GM12878 (cell line): ENCODE measurements around the gene SCYL3. TPM values are rescaled to one million over a fixed set of nuclear protein-coding genes. Genes with fewer than 3 reads are reported as not detected.
A peak's percentile ranks its signal among the peaks of the same experiment; 100 is the strongest.

Source experiments
- ATAC-seq: fragments of 200-7000 bp; cut with Tn5 transposase; 3 replicates; pipeline ENCODE4 v1.9.1; 2020; ENCODE audit warnings: mild to moderate bottlenecking, moderate library complexity
- BruUV-seq: library from RNA; stranded (reverse); fragments of 400-500 nt; replicated peaks from 2 replicates; lab custom pipeline; 2021; lab: Mats Ljungman, UMichigan
- CTCF ChIA-PET: fragments of 300-600 bp; sonication (Branson Sonifier 250); formaldehyde crosslinking; extraction: SDS; loops from one replicate; lab custom pipeline; 2021; ENCODE audit warnings: inconsistent platforms; lab: Yijun Ruan, JAX
- POLR2A ChIA-PET: fragments of 350-600 bp; formaldehyde crosslinking; extraction: SDS; loops from one replicate; lab custom pipeline; 2021; ENCODE audit warnings: inconsistent platforms; lab: Charles Lee
- RAD21 ChIA-PET: fragments of 300-600 bp; sonication (Branson Sonifier 250); formaldehyde crosslinking; loops from one replicate; lab custom pipeline; 2023; ENCODE audit warnings: antibody characterized with exemption; ENCODE audit not compliant: unreplicated experiment; lab: Charles Lee
- SMC1A ChIA-PET: fragments of 300-600 bp; sonication (Branson Sonifier 250); formaldehyde crosslinking; loops from one replicate; lab custom pipeline; 2023; ENCODE audit not compliant: unreplicated experiment, uncharacterized antibody; lab: Charles Lee
- DNase-seq: peaks from one replicate; pipeline ENCODE4 v3.0.0-alpha.2; 2011; ENCODE audit warnings: low read depth, low spot score
- FAIRE-seq: peaks from 3 replicates; lab custom pipeline; 2011; peaks lifted over from hg19 to GRCh38; lab: Jason Lieb, UNC
- H2AFZ ChIP-seq: 2 replicates; pipeline ENCODE4 v1.6.0; 2011; ENCODE audit warnings: low read depth, low read length, control low read depth; ENCODE audit not compliant: control insufficient read depth
- H3K27ac ChIP-seq: 2 replicates; pipeline ENCODE4 v1.5.1; 2011; ENCODE audit warnings: control low read depth; ENCODE audit not compliant: control insufficient read depth, insufficient read depth
- H3K27me3 ChIP-seq, 2 experiments: replicated peaks in 1 of 2; 2 replicates each; pipeline versions ENCODE4 v1.6.0 to v1.6.1; 2011; ENCODE audit warnings: low read length in 1 of 2; ENCODE audit not compliant: control insufficient read depth in 2 of 2, insufficient read depth in 2 of 2
- H3K36me3 ChIP-seq, 2 experiments: 2 replicates each; pipeline ENCODE4 v1.5.1; 2011; ENCODE audit warnings: low read length in 1 of 2; ENCODE audit not compliant: control insufficient read depth in 2 of 2, insufficient read depth in 2 of 2
- H3K4me1 ChIP-seq: 2 replicates; pipeline ENCODE4 v1.6.1; 2011; ENCODE audit warnings: mild to moderate bottlenecking, low read length, moderate library complexity, mixed read lengths; ENCODE audit not compliant: control insufficient read depth, insufficient read depth
- H3K4me2 ChIP-seq: 2 replicates; pipeline ENCODE4 v1.6.0; 2011; ENCODE audit warnings: control low read depth; ENCODE audit not compliant: control insufficient read depth, insufficient read depth
- H3K4me3 ChIP-seq: fragments of 200-600 bp; sonication (generic); 2 replicates; pipeline ENCODE4 v1.5.1; 2016
- H3K79me2 ChIP-seq: 2 replicates; pipeline ENCODE4 v1.6.0; 2011; ENCODE audit warnings: low read length; ENCODE audit not compliant: control insufficient read depth, insufficient read depth
- H3K9ac ChIP-seq: 2 replicates; pipeline ENCODE4 v1.8.0; 2011; ENCODE audit warnings: low read length, control low read depth, mixed read lengths; ENCODE audit not compliant: control insufficient read depth, insufficient read depth
- H3K9me3 ChIP-seq: replicated peaks from 3 replicates; pipeline ENCODE4 v1.5.1; 2011; ENCODE audit warnings: mild to moderate bottlenecking, low read length; ENCODE audit not compliant: control insufficient read depth, insufficient read depth
- H4K20me1 ChIP-seq: 2 replicates; pipeline ENCODE4 v1.6.0; 2011; ENCODE audit not compliant: control insufficient read depth, insufficient read depth
- GATAD2B ChIP-seq: fragments of 450-650 bp; conservative IDR thresholded peaks from 2 replicates; pipeline ENCODE4 v1.6.1; 2017; ENCODE audit warnings: low read depth, mild to moderate bottlenecking, moderate library complexity
- SKIL ChIP-seq: fragments of 450-650 bp; IDR thresholded peaks from 2 replicates; pipeline ENCODE4 v1.6.1; 2017; ENCODE audit warnings: mild to moderate bottlenecking, low read depth, inconsistent platforms; ENCODE audit not compliant: poor library complexity, severe bottlenecking
- TBL1XR1 ChIP-seq: IDR thresholded peaks from 2 replicates; pipeline ENCODE4 v1.6.1; 2012; ENCODE audit warnings: low read depth, low read length, improper control_type of control experiment
- YBX1 ChIP-seq: fragments of 450-650 bp; IDR thresholded peaks from 2 replicates; pipeline ENCODE4 v1.6.1; 2016; ENCODE audit warnings: antibody characterized with exemption
- ZBTB11 ChIP-seq: fragments of 450-650 bp; formaldehyde crosslinking; IDR thresholded peaks from 2 replicates; pipeline ENCODE4 v1.5.0; 2022; ENCODE audit warnings: mild to moderate bottlenecking, missing genetic modification characterization
- WGBS: methylation state at CpG from one replicate; pipeline ENCODE4 v1.1.6; 2016; ENCODE audit warnings: low lambda C conversion rate; ENCODE audit not compliant: insufficient replicate concordance, insufficient coverage; ENCODE audit errors: missing lambda C conversion rate; 5-methylcytosine and 5-hydroxymethylcytosine counted together
- in situ Hi-C: fragments of 300-500 bp; cut with MboI; formaldehyde crosslinking; loops from 9 replicates; pipeline ENCODE4 v1.14.3; 2018; ENCODE audit warnings: mixed read lengths
- intact Hi-C: fragments of 100-400 bp; cut with micrococcal nuclease; formaldehyde crosslinking; loops from one replicate; pipeline ENCODE4 v1.14.2; 2022; ENCODE audit not compliant: unreplicated experiment
- polyA plus RNA-seq, 11 experiments: library from polyadenylated mRNA; depleted of rRNA in 4 of 11; unstranded in 6 of 11; stranded (reverse) in 5 of 11; fragments of >200 nt; fragmentation: Nextera tagmentation in 4 of 11; fragmentation: Illumina TruSeq in 1 of 11; extraction: Ambion mirVana in 4 of 11; extraction: Trizol in 1 of 11; gene quantifications; 1 replicate in 1 of 11; 2 replicates in 10 of 11; pipeline versions ENCODE4 v1.2.1 to v1.2.3, GENCODE V29; 2011 to 2016; ENCODE audit warnings: inconsistent platforms in 2 of 11, missing spikeins in 2 of 11, low read depth in 1 of 11
- total RNA-seq, 4 experiments: library from RNA; depleted of rRNA in 3 of 4; stranded (reverse); fragments of >200 nt in 3 of 4; fragmentation: Illumina TruSeq in 1 of 4; extraction: Trizol in 1 of 4; gene quantifications; 2 replicates each; pipeline versions ENCODE4 v1.2.1 to v1.2.3, GENCODE V29; 2013 to 2021
- TF ChIP-seq, protein P1 (sequence below): fragments of 450-650 bp; IDR thresholded peaks from 2 replicates; pipeline ENCODE4 v1.6.1; 2016; ENCODE audit warnings: mild to moderate bottlenecking, moderate library complexity, borderline replicate concordance

Gene SCYL3
- total and polyA plus RNA-seq, 10 of the 15 experiments (the other 5 are each of a cell fraction or from before 2014, with no cell fraction given): 4.3 to 14.3 (median 10.3) TPM

DNA sequence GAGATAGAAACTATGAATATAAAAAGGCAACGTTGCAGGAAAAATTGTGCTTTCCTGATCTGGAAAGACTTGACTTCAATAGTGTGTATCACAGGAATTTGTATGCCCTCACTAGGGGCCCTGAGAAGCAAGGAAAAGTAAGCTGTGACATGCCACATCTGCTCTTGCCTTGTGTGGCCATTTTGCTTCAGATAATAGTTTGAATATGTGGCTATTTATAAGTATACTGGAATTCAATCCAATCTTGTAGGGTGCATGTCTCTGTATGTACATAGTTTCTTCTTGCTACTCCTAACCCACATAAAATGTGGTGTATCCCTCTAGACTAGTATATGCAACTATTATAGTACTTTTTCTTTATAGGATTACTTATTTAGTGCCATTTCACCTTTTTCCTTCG lies 31.1 kb upstream of the SCYL3 start:
- Histone ChIP-seq H4K20me1 (no peaks in the 10 kb centered on the region), H3K27ac (no peak overlapping the region), H3K4me1 (peaks cover 6% of the 10 kb centered on the region), H3K36me3 (no peaks in the 10 kb centered on the region; a peak in 1 of 4 replicates), H3K4me3 (no peak overlapping the region), H3K9ac (no peak overlapping the region), H3K4me2 (no peak overlapping the region), H2AFZ (no peak overlapping the region), H3K9me3 (no peaks in the 10 kb centered on the region), H3K27me3 (no peaks in the 10 kb centered on the region)
- intact Hi-C loops (loop anchor here (5.0 to 10.0 kb wide), 4 partner anchors 33 to 957 kb away; partner anchors contain the start of genes GORAB and SCYL3), in situ Hi-C loops (loop anchor here (10.0 kb wide), 2 partner anchors 750 to 960 kb away; no protein-coding TSS in a partner anchor)
- ChIA-PET RAD21 (no interaction called here), CTCF (no interaction called here), SMC1A (no interaction called here)
- ATAC-seq: no peak
- DNase-seq: no peak
- peak; percentile 41 for FAIRE-seq
- BruUV-seq: no TSS peak
- TF ChIP-seq GATAD2B (no peak), ZBTB11 (CRISPR knock-in tag) (no peak), SKIL (no peak), TBL1XR1 (no peak), YBX1 (no peak)
- TF ChIP-seq, protein P1, sequence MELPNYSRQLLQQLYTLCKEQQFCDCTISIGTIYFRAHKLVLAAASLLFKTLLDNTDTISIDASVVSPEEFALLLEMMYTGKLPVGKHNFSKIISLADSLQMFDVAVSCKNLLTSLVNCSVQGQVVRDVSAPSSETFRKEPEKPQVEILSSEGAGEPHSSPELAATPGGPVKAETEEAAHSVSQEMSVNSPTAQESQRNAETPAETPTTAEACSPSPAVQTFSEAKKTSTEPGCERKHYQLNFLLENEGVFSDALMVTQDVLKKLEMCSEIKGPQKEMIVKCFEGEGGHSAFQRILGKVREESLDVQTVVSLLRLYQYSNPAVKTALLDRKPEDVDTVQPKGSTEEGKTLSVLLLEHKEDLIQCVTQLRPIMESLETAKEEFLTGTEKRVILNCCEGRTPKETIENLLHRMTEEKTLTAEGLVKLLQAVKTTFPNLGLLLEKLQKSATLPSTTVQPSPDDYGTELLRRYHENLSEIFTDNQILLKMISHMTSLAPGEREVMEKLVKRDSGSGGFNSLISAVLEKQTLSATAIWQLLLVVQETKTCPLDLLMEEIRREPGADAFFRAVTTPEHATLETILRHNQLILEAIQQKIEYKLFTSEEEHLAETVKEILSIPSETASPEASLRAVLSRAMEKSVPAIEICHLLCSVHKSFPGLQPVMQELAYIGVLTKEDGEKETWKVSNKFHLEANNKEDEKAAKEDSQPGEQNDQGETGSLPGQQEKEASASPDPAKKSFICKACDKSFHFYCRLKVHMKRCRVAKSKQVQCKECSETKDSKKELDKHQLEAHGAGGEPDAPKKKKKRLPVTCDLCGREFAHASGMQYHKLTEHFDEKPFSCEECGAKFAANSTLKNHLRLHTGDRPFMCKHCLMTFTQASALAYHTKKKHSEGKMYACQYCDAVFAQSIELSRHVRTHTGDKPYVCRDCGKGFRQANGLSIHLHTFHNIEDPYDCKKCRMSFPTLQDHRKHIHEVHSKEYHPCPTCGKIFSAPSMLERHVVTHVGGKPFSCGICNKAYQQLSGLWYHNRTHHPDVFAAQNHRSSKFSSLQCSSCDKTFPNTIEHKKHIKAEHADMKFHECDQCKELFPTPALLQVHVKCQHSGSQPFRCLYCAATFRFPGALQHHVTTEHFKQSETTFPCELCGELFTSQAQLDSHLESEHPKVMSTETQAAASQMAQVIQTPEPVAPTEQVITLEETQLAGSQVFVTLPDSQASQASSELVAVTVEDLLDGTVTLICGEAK: no peak
- TF ChIP-seq, all 136 proteins: peak for 0
- WGBS: 100% methylated on average over 2 of the region's 2 CpGs
- POLR2A ChIA-PET: no interaction called here
- H3K79me2 ChIP-seq: no peaks in the 10 kb centered on the region
